IMR-90 (cell line): ENCODE results near the gene CBFA2T3.

Experiments
- SMC3 ChIP-seq: fragments of 150-350 bp; IDR thresholded peaks from 2 replicates; pipeline ENCODE4 v1.6.1; 2016; ENCODE audit warnings: low read depth, mild to moderate bottlenecking, antibody characterized with exemption, low read length, moderate library complexity
- TF ChIP-seq, protein P1 (sequence below): conservative IDR thresholded peaks from 2 replicates; pipeline ENCODE4 v1.5.1; 2012; ENCODE audit warnings: mild to moderate bottlenecking, low read depth, low read length, improper control_type of control experiment
- TF ChIP-seq, protein P2 (sequence below): fragments of 150-350 bp; IDR thresholded peaks from 2 replicates; pipeline ENCODE4 v1.6.1; 2017; ENCODE audit warnings: mild to moderate bottlenecking, antibody characterized with exemption, low read length, low read depth

GRCh38 chr16:88885693-88886280 lies 91.2 kb downstream of the CBFA2T3 start:
- TF ChIP-seq, protein P1, sequence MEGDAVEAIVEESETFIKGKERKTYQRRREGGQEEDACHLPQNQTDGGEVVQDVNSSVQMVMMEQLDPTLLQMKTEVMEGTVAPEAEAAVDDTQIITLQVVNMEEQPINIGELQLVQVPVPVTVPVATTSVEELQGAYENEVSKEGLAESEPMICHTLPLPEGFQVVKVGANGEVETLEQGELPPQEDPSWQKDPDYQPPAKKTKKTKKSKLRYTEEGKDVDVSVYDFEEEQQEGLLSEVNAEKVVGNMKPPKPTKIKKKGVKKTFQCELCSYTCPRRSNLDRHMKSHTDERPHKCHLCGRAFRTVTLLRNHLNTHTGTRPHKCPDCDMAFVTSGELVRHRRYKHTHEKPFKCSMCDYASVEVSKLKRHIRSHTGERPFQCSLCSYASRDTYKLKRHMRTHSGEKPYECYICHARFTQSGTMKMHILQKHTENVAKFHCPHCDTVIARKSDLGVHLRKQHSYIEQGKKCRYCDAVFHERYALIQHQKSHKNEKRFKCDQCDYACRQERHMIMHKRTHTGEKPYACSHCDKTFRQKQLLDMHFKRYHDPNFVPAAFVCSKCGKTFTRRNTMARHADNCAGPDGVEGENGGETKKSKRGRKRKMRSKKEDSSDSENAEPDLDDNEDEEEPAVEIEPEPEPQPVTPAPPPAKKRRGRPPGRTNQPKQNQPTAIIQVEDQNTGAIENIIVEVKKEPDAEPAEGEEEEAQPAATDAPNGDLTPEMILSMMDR: no peak
- no peak for TF ChIP-seq SMC3
- TF ChIP-seq, protein P2, sequence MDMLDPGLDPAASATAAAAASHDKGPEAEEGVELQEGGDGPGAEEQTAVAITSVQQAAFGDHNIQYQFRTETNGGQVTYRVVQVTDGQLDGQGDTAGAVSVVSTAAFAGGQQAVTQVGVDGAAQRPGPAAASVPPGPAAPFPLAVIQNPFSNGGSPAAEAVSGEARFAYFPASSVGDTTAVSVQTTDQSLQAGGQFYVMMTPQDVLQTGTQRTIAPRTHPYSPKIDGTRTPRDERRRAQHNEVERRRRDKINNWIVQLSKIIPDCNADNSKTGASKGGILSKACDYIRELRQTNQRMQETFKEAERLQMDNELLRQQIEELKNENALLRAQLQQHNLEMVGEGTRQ: no peak
